AG09319 (cell line): ENCODE measurements around the gene TRAPPC12.
A peak's percentile ranks its signal among the peaks of the same experiment; 100 is the strongest.
"Not testable (repeated sequence)": the region's sequence is repeated elsewhere in the genome, so short reads cannot be mapped to it uniquely, and the experiment has no call there.

Experiments
- DNase-seq: peaks from one replicate; pipeline ENCODE4 v3.0.0-alpha.2; 2010; ENCODE audit warnings: low read depth; ENCODE audit errors: extremely low read depth
- TF ChIP-seq, protein P1 (sequence below): IDR thresholded peaks from 2 replicates; pipeline ENCODE4 v1.5.1; 2011; ENCODE audit warnings: low read depth, mild to moderate bottlenecking, inconsistent platforms, low read length, moderate library complexity

The TRAPPC12 gene

DNA sequence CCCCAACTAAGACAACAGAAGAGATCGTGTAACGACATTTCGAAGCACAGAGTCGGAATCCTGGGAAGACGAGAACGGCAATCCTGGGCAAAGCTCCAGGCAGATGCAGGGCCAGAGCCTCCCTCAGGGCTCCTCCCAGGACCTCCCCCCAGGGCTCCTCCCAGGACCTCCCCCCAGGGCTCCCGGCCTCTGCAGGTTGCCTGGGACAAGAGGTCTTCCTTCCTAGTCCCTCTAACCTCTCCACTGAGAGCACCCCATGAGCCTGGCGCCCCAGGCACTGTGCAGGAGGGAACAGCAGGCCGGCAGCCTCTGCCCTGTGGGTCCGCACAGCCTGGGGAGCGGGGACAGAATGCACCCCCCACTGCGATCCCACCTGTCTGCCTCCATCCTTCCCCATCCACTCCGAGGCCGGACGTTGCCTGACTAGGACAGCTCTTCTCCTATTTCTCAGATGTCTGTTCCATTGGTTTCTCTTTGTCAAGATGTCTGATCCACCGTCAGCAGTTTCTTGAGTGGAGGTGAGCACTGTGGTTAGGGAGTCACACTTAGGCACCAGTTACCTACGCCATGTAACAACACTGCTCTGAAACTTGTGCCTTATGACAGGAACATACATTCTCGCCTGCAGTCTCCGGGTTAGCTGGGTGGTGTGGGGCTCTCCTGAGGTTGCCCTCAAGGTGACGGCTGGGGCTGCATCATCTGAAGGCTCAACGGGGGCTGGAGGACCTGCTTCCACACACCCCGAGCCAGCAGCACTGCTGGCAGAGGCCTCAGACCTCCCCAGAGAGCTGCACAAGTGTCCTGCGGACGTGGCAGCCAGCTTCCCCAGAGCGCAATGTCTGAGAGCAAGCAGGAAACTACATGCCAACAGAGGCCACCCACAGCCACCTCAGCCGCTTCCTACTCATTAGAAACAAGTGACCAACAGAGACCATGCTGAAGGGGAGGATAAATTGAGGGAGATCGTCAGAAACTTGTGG, 111.0 kb downstream of the TRAPPC12 start:
- DNase-seq: no peak
- TF ChIP-seq, protein P1, sequence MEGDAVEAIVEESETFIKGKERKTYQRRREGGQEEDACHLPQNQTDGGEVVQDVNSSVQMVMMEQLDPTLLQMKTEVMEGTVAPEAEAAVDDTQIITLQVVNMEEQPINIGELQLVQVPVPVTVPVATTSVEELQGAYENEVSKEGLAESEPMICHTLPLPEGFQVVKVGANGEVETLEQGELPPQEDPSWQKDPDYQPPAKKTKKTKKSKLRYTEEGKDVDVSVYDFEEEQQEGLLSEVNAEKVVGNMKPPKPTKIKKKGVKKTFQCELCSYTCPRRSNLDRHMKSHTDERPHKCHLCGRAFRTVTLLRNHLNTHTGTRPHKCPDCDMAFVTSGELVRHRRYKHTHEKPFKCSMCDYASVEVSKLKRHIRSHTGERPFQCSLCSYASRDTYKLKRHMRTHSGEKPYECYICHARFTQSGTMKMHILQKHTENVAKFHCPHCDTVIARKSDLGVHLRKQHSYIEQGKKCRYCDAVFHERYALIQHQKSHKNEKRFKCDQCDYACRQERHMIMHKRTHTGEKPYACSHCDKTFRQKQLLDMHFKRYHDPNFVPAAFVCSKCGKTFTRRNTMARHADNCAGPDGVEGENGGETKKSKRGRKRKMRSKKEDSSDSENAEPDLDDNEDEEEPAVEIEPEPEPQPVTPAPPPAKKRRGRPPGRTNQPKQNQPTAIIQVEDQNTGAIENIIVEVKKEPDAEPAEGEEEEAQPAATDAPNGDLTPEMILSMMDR: no peak

DNA sequence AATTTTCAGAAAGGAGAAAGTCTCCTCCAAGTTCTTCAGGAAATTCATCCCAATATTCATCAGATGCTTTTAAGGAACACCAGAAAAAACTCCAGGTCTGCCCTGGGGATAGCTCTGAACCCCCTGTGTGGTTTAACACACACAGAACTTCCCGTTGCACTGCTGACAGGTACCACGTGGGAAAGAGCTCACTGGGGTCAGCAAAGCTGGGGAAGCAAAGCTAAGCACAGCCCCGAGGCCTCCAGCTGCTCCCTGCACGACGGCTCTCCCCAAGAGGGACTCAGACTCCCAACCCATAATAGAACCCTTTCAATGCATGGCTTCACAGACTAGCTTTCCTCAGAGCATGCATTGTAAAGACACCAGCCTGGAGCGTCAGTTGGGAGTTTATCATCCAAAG, 111.8 kb downstream of the TRAPPC12 start:
- TF ChIP-seq, protein P1: no peak
- no peak for DNase-seq

DNA sequence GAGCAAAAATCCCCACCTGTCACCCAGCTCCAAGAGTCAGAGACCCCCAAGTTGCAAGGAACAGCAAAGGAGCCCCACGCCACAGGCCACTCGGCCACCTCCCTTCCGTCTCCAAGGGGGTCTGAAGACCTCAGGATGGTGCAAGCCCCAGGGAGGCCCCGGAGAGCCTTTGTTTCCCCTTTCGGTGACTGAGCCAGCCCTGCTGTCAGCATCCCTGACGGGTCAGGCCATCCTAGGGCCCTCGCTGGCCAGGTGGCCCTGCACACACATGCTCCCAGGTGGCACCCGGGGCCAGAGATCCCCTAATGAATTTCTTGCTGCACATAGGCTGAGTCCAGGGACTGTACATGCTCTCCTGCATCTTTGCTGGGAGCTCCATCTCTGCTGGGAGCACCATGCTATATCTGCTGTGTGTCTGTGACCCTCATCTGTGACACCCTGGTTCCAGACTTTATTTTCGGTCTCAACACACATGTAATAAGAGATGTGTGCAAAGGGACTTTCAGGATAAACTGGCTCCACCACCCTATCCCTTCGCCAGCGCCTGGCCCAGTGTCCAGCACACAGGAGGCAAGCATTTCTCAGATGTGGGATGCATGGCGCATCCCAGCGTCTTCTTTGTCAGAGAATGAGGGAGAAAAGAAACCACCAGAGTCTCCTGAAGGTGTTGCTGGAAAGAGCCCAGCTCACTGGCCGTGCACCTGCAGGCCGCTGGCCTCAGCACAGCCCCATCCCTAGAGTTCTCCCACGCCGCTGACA, 112.4 kb downstream of the TRAPPC12 start:
- TF ChIP-seq, protein P1: no peak
- DNase-seq: no peak

DNA sequence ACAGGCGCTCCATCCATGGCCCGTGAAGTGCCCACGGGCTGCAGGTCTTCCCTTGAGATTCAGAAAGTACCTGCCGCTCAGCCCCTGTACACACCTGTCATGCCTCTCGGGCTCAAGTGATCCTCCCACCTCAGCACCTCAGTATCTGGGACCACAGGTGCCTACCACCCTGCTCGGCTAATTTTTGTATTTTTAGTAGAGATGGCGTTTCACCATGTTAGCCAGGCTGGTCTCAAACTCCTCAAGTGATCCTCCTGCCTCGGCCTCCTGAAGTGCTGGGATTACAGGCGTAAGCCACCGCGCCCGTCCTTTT, 112.9 kb downstream of the TRAPPC12 start:
- DNase-seq: not testable (repeated sequence)

DNA sequence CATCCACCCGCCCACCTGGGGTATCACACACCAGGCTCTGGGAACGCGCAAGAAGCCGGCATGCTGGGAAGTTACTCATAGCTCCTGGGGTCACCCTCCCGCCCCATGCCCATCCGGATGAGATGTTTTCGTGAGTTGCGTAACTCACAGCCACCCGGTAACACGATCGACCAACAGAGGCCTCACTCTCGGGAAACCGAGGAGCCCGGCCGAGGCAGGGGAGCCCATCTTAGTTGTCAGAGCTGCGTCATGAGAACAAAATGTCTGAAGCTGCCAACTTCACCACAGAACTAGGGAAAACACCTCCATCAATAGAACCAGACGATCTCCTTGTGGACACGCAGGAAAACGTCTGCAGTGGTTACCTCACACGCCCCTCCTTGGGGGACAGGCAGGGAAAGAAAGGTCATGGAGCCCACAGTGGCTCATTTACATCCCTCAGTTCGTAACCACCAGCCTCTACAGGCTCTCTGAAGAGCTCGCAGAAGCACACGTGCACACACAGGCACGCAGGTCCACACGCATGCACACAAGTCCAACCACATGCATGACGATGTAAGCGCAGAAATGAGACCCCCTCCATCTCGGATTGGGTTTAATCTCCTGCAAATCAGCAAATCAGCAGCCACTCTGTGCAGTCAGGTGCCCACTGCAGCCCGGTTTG, 113.6 kb downstream of the TRAPPC12 start:
- peak; percentile 11 for DNase-seq
- TF ChIP-seq, protein P1: no peak

DNA sequence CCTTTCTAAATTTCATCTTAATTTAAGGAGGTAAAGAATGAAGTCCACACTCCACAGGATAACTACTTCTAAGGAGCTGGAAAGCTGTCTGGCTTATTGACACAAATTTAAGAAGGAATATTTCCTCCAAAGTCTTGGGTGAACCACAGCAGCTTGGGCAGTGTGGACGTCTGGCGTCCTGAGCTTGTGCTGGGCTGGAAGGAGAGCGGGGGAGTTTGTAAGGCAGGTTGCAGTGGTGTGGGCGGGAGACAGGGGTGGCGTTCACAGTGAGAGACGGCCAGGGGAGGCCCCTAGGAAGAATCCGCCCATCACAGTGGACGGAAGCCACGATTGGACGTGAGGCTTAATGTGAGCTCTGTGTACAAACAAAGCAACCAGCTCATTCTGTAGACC, 114.1 kb downstream of the TRAPPC12 start:
- TF ChIP-seq, protein P1: no peak
- no peak for DNase-seq

DNA sequence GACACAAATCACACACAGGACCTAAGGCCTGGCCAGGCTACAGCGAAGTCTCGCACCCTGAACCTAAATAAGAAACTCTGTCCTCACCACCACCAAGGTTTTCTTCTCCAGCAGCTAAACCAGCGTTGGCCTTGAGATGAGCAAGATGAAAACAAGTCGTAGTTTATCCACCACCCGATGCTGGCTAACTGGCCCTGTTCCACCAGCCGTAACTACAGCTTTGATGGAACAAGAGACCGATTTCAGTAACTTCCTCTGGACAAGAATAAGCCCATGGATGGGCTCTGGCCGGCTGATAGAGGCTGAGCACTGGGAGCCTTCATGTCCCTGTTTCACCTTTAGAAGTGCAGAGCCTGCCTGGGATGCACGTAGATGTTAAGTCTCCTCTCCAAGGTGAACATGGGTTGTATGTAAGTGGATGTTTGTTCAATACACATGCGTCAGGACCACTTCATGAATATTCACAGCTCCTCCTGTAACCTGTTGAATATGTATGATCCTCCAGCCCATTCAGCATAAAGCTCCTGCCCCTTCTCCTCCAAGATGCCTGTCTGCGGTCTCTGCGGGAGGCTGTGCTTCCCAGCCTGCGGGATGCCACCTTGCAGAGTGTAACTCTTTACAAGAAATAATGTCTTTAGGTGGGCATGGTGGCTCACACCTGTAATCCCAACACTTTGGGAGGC, 115.6 kb downstream of the TRAPPC12 start:
- TF ChIP-seq, protein P1: no peak
- DNase-seq: no peak

DNA sequence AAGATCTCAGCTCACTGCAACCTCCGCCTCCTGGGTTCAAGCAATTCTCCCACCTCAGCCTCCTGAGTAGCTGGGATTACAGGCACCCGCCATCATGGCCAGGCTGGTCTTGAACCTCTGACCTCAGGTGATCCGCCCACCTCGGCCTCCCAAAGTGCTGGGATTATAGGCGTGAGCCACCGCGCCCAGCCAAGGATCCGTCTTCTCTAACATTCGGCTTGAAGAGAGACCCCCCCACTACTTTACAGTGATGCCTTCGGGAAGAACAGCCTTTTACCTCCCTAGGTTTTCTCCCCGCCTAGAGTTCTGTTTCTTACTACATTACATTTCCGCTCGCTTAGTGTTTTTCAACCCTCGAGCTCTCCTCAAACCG, 117.2 kb downstream of the TRAPPC12 start:
- not testable (repeated sequence) for DNase-seq
